Glutamatergic neuron (in vitro differentiated cells): ENCODE data around the gene NT5DC4. TPM values are rescaled to one million over a fixed set of nuclear protein-coding genes. Genes with fewer than 3 reads are reported as not detected.

Source experiments
- DNase-seq: peaks from one replicate; pipeline ENCODE4 v3.0.0; 2022
- H3K27ac Mint-ChIP-seq: one replicate; pipeline ENCODE4 v1.8.0; 2020; ENCODE audit warnings: mild to moderate bottlenecking, mixed read lengths, inconsistent platforms; ENCODE audit not compliant: unreplicated experiment
- H3K27me3 Mint-ChIP-seq: one replicate; pipeline ENCODE4 v1.8.0; 2020; ENCODE audit warnings: mild to moderate bottlenecking, moderate library complexity, mixed read lengths, inconsistent platforms; ENCODE audit not compliant: unreplicated experiment
- H3K36me3 Mint-ChIP-seq: one replicate; pipeline ENCODE4 v1.8.0; 2020; ENCODE audit warnings: mild to moderate bottlenecking, mixed read lengths, inconsistent platforms; ENCODE audit not compliant: unreplicated experiment
- H3K4me1 Mint-ChIP-seq: one replicate; pipeline ENCODE4 v1.8.0; 2020; ENCODE audit warnings: mild to moderate bottlenecking, low read depth, mixed read lengths, inconsistent platforms; ENCODE audit not compliant: unreplicated experiment
- H3K4me3 Mint-ChIP-seq: one replicate; pipeline ENCODE4 v1.8.0; 2020; ENCODE audit warnings: mild to moderate bottlenecking, mixed read lengths, inconsistent platforms; ENCODE audit not compliant: unreplicated experiment
- H3K9me3 Mint-ChIP-seq: one replicate; pipeline ENCODE4 v1.8.0; 2020; ENCODE audit warnings: mild to moderate bottlenecking, moderate library complexity, mixed read lengths, inconsistent platforms; ENCODE audit not compliant: unreplicated experiment
- total RNA-seq: library from RNA; stranded (reverse); fragmentation: NEBNext Ultra II Directional; extraction: Animal tissue kit (Norgen Biotek cat#: 25700); gene quantifications from one replicate; pipeline ENCODE4 v1.2.1, GENCODE V29; 2021; ENCODE audit not compliant: unreplicated experiment
- TF ChIP-seq, protein P1 (sequence below): fragments of 200-600 bp; sonication (generic); IDR thresholded peaks from one replicate; pipeline ENCODE4 v1.5.0; 2021; ENCODE audit not compliant: partially characterized antibody, unreplicated experiment

Gene NT5DC4
- total RNA-seq, 1 donor from 2014 or later: not detected

DNA sequence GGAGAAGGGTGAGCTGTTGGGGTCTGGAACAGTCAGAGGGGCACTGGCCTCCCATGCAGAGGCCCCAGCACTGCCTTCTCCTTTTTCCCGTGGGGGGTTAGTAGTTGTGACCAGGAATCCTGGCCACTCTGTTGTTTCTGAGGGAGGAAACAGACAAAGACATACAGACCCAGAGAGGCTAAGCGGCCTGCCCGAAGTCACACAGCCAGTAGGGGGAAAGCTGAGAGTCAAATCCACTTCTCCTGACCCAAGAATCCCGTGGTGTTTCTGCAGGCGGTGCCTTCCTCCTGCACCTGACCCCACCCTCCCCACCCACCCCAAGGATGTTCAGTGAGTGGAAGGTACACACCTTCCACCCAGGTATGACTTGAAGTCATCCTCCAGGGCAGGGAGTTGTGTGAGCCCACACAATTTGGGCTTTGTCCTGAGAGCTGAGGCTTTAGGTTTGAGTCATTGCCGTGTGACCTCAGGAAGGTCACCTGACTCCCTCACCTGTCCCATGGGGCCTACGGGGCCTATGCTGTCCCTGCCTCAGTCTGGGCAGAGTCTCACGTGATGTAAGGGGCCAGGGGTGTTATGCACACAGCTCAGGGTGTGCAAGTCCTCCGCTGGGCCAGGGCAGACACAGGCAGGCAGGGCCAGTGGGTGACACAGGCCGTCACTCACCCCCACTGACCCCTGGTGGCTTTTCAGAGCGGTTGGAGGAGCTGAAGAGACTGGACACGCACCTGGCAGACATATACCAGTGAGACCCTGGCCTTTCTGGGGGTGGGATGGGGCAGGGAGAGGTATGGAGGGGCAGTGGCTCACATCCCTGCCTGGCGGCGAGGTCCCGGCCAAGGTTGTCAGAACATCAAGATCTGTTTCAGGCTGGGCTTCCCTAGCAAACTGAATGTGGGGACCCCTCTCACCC is 5.0 kb downstream of the NT5DC4 start:
- Mint-ChIP-seq H3K4me1 (no peaks in the 10 kb centered on the region), H3K9me3 (peaks cover 1% of the 10 kb centered on the region), H3K4me3 (no peak overlapping the region), H3K27me3 (peaks cover 3% of the 10 kb centered on the region), H3K36me3 (no peaks in the 10 kb centered on the region), H3K27ac (no peak overlapping the region)
- TF ChIP-seq, protein P1, sequence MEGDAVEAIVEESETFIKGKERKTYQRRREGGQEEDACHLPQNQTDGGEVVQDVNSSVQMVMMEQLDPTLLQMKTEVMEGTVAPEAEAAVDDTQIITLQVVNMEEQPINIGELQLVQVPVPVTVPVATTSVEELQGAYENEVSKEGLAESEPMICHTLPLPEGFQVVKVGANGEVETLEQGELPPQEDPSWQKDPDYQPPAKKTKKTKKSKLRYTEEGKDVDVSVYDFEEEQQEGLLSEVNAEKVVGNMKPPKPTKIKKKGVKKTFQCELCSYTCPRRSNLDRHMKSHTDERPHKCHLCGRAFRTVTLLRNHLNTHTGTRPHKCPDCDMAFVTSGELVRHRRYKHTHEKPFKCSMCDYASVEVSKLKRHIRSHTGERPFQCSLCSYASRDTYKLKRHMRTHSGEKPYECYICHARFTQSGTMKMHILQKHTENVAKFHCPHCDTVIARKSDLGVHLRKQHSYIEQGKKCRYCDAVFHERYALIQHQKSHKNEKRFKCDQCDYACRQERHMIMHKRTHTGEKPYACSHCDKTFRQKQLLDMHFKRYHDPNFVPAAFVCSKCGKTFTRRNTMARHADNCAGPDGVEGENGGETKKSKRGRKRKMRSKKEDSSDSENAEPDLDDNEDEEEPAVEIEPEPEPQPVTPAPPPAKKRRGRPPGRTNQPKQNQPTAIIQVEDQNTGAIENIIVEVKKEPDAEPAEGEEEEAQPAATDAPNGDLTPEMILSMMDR: no peak
- DNase-seq: no peak

DNA sequence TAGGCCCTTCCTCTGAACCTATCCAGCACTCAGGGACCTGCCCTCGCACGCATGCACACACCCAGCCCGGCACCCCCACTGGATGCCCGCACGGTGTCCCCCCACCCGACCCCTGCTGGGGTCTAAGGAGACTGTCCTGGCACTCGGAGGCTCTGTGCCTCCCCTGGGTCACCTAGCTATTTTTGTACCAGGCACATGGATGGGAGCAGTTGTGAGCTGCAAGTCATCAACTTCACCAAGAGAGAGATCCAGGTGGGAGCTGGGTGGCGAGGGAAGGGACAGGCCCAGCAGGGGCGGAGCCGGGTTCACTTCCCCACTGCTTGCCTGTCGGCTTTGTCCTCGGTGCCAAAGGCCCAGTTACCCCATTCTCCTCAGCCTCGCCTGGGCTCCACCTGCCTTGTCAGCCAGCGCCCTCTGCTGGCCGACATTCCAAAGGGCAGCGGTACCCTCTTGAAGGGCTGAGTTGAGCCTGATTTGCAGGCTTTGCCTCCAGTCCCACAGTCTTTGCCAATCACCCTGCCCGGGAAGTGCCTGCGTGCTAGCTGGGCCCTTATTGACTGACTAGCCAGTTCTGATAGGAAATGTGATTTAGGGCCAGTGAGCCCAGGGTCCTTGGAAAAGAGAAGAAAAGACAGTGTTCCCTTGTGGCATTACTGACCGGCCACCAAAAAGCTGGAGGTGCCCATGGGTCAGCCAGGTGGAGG is 5.8 kb downstream of the NT5DC4 start:
- Mint-ChIP-seq H3K4me1 (no peaks in the 10 kb centered on the region), H3K36me3 (no peaks in the 10 kb centered on the region), H3K27ac (no peak overlapping the region), H3K9me3 (peaks cover 1% of the 10 kb centered on the region), H3K27me3 (peaks cover 3% of the 10 kb centered on the region), H3K4me3 (no peak overlapping the region)
- TF ChIP-seq, protein P1: peak; percentile 95
- DNase-seq: peak; percentile 93

DNA sequence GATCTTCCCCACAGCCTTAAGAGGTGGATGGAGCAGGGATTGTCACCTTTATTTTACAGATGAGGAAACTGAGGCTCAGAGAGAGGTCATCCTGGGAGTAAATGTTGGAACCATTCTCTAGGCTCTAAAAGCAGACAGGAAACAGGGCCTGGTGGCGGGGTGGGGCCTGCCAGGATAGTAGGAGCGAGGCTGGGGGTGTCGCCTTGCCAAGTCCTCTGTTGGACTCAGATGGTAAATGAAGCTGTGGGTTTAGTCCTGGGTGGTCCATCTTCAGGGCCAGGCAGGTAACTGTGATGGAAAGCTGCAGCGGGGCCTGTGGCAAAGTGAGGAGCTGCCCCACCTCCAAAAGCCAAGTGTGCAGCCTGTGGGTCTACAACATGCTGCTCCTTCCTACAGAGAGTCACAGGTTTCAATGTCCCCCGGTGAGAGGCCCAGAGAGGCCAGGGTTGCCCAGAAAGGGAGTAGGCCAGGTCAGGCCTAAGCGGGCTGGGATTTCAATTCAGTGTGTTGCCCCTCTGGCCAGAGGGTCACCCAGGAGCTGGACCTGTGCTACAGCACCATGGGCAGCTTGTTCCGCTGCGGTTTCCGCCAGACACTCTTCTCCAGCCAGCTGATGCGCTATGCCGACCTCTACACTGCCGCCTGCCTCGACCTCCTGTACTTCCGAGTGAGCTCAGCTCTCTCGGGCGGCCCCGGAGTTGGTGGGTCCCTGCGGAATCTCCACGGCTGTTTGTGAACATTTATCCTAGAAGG is 6.6 kb downstream of the NT5DC4 start:
- no peak for DNase-seq
- H3K27ac Mint-ChIP-seq: no peak overlapping the region
- peaks cover 1% of the 10 kb centered on the region for H3K9me3 Mint-ChIP-seq
- no peak overlapping the region for H3K4me3 Mint-ChIP-seq
- TF ChIP-seq, protein P1: no peak
- no peaks in the 10 kb centered on the region for H3K36me3 Mint-ChIP-seq
- H3K4me1 Mint-ChIP-seq: no peaks in the 10 kb centered on the region
- peaks cover 3% of the 10 kb centered on the region for H3K27me3 Mint-ChIP-seq

DNA sequence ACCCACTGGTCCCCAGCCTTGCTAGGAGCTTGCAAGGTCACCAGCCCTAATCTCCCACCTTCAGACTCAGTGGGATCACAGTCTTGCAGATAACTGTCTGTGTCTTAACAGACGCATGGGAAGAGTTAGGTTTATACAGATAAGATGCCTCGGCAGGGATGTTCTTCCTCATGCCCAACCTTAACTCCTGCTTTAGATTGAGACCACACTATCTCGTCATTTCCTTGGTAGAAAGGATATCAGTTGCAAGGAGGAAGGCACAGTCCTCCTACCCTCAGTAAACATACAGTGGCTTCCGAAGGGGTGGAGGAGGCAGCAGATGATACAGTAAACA is 7.2 kb downstream of the NT5DC4 start:
- Mint-ChIP-seq H3K27me3 (peaks cover 3% of the 10 kb centered on the region), H3K36me3 (no peaks in the 10 kb centered on the region), H3K9me3 (peaks cover 1% of the 10 kb centered on the region), H3K4me3 (no peak overlapping the region), H3K27ac (no peak overlapping the region), H3K4me1 (no peaks in the 10 kb centered on the region)
- DNase-seq: no peak
- TF ChIP-seq, protein P1: no peak
